Raji (cell line): ENCODE data around the gene UBE2D4.
"Not testable (repeated sequence)": the region's sequence is repeated elsewhere in the genome, so short reads cannot be mapped to it uniquely, and the experiment has no call there.

Experiments
- POLR2A ChIP-seq: IDR thresholded peaks from 2 replicates; pipeline ENCODE4 v1.6.1; 2011; ENCODE audit warnings: low read depth, low read length, control low read depth; ENCODE audit not compliant: insufficient read depth

Gene UBE2D4

DNA sequence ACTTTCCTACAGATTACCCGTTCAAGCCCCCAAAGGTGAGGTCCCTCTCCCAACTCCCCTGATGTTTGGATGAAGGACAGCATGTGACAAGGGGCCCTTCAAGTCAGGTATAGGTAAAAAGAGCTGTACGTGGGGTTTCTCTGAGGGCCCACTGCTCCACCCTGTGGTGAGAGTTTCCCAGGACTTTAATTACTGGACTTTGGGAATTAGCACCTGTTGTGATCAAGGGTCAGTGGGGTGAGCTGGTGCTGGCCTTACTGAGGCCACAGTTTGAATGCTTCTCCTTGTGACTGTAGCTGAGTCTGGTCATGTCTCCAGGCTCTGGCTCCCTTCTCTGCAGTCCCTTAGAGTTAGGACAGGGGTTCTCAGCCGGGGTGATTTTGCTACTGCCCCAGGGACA, 16.8 kb downstream of the UBE2D4 start:
- TF ChIP-seq POLR2A = no peak

DNA sequence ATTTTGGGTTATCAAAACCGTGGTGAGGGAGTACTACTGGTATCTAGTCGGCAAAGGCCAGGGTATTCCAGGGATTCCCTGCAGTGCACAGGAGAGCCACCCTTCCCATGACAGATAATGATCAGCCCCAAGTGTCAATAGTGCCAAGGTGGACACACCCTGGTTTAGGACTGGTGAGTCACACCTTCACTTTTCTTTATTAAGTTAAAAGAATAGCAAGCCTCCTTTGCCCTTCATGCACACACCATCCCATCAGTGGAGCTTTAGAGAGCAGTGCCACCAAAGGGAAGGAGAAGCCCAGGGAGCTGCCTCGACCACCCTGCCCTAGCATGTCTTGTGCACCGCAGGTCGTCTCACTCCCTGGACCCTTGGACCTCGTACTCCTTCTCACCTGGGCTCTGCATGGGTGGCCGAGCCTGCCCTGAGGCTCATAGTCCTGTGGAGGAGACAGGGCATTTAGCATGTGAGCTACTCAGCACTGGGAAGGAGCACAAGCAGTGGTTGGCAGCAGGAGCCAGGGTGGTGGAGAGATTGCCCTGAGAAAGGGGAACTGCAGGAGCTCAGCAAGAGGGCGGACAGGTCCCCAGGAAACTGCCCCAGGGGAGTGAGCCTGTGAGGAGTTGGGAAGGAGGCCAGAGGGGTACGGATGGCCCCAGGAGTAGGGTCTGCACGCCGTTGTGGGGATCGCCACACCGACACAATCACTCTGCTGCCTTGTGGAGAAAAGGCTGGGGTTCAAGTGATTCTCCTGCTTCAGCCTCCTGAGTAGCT, 17.4 kb downstream of the UBE2D4 start:
- no peak for TF ChIP-seq POLR2A

DNA sequence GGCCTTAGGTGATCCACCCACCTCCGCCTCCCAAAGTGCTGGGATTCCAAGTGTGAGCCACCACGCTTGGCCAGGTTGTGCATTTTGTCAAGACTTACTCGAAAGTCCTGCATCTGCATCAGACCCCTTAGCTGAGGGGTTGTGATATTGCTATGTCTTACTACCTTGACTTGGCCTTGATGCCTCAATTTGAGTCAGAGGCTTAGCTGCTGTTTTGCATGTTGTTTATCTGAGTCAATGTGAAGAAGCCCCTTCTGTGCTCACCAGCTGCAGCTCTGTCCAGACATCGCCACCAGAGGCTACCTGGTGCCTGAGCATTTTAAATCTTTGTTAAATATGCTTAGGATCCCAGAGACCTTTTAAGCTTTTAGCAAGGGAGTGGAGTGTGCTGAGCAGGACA, 18.1 kb downstream of the UBE2D4 start:
- no peak for TF ChIP-seq POLR2A

DNA sequence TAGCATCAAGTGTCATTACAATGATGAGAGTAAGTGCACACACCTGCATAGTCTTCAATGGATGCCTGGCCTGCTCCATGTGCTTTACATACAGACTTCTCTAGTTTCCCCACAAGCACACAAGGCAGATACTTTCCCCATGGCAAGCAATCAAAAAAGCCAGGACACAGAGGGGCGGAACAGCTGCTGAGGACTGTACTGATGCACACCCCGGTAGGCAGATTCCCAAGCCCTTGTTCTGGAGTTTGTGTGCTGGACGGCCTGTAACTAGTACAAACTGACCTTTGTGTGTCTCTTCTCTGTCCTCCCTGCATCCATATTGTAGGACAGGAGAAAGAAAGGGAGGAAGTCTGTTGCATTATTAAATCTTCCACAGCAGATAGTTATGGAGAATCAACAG, 25.8 kb downstream of the UBE2D4 start:
- TF ChIP-seq POLR2A = no peak

DNA sequence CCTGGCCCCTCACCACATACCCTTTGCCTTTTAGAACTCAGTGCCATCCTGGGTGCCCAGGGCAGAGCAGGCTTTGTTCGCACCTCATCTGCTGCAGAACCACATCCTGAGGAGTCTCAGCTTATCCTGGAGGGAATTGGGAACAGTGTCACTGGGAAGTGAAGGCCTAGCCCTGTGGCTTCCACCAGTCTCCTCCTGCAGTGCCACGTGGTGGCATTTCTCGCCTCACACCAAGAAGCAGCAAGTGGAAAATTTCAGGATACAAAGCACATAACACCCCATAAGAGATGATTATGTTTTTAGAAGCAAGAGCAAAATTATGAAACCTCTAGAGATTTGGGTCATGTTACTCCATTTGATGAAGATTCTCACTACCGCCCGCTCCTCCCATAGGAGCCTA, 26.8 kb downstream of the UBE2D4 start:
- TF ChIP-seq POLR2A = no peak

DNA sequence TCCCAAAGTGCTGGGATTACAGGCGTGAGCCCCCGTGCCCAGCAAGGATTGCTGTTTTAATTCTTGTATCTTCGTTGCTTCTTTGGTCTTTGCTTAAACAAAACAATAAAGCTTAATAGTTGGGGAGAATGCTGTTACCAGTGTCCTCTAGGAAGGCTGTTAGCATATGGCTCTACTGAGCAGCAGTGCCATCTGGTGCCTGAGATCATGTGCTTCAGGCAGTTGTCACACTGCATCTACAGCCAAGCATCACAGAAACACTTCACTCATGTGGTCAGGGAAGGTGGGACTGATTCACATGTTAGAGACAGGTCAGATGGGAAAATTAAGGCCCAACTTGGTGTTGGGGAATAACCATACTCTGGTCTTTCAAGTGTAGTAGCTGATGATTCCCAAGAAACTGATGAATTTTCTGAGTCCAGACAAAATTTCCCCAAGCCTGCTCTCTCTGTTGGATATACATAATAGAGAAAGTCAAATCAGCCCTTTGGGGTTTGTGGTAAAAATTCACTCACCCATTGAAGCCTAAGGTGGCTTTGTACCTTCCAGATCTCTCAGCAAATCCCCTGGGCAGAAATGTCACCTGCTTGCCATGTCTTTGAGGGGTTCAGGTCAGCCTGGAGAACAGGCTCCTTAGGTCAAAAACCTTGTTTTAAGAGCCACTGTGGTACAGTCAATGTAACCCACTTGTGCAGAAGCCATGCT, 28.4 kb downstream of the UBE2D4 start:
- no peak for TF ChIP-seq POLR2A

DNA sequence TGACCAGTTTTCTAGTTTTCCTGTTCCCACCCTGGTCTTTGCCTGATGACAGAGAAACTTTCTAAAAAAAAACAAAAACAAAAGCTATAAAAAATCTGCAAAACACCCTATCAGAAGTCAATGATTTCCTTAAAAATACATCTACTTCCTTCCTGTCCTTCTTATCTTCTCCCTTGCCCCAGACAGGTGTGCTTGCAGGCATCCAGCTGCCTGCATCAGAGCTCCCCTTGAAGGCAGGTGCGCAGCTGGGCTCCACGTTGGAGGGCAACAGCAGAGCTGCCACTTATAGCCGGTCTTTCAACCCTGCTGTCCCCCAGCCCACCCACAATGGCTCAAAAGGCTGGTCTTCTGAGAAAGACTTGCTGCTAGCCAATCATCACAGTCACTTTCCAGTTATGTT, 29.8 kb downstream of the UBE2D4 start:
- no peak for TF ChIP-seq POLR2A

DNA sequence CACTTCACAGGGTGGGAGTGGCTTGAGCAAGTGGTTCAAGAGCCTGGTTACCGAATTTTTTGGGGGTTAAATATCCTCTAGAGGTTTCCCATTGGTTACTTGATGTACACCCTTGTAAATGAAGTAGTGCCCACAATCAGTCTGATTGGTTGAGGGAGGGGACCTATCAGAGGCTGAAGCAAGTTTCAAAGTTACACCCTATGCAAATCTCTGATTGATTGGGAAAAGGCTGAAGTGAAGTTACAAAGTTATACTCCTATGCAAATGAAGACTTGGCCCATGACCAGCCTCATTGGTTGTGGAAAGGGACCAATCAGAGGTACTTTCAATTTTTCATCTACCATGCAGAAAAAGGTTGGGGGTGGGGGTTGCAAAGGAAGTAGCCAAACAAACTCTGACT, 34.7 kb downstream of the UBE2D4 start:
- no peak for TF ChIP-seq POLR2A

DNA sequence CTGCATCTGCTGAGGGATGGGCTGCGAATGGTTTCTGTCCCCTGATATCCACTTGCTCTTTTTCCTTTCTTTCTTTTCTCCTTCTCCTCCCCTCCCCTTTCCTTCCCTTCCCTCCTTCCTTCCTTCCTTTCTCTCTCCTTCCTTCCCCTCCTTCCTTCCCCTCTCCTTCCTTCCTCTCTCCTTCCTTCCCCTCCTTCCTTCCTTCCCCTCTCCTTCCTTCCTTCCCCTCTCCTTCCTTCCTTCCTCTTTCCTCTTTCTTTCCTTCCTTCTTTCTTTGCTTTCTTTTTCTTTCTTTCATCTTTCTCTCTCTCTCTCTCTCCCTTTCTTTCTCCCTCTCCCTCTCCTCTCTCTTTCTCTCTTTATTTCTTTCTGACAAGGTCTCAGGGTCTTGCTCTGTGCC, 51.3 kb downstream of the UBE2D4 start:
- TF ChIP-seq POLR2A = no peak

DNA sequence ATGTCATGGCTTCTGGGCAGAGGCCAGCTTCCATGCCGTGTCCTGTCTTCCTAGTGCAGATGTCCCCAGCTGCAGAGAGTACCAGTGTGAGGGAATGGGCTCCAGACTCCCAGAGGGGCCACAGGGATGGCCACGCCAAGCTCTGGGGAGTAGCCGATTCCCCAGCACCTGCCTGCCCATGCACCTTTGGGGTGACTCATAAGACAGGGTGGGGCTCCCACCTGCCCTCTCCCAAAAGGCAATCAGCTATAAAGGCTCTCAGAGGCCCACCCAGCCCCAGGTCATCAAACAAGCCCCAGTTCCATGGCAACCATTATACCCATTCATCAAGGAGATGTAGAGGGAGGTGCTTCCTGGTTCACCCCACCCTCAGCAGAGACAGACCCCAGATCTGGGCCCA, 71.3 kb downstream of the UBE2D4 start, which contains the start of gene SPDYE1:
Gene SPDYE1, plus strand, starts transcription at position 366 of the 400 bp plus-strand sequence. CDS start 2,053 bp downstream, outside the sequence.
- not testable (repeated sequence) for TF ChIP-seq POLR2A
